HepG2 (cell line): ENCODE data around the gene BRD3. TPM values are rescaled to one million over a fixed set of nuclear protein-coding genes. Genes with fewer than 3 reads are reported as not detected.

ENCODE experiments used
- AGO1 ChIP-seq: fragments of 200-400 bp; formaldehyde crosslinking; IDR thresholded peaks from 2 replicates; pipeline ENCODE4 v1.6.1; 2017; ENCODE audit warnings: mild to moderate bottlenecking, low read depth, low read length, moderate library complexity; ENCODE audit not compliant: poor library complexity, severe bottlenecking
- ATRX ChIP-seq: sonication (generic); formaldehyde crosslinking; IDR thresholded peaks from 2 replicates; pipeline ENCODE4 v1.4.0; 2020; ENCODE audit warnings: missing genetic modification reagents, borderline replicate concordance
- CBX5 ChIP-seq: sonication (generic); formaldehyde crosslinking; IDR thresholded peaks from 2 replicates; pipeline ENCODE4 v1.4.0; 2020; ENCODE audit warnings: missing genetic modification reagents, borderline replicate concordance
- MYC ChIP-seq: sonication (generic); formaldehyde crosslinking; IDR thresholded peaks from 2 replicates; pipeline ENCODE4 v1.9.0; 2021; ENCODE audit warnings: missing genetic modification reagents, borderline replicate concordance
- NR2F2 ChIP-seq: IDR thresholded peaks from 2 replicates; pipeline ENCODE4 v1.6.1; 2012; ENCODE audit warnings: low read depth, inconsistent platforms, borderline replicate concordance
- PLRG1 ChIP-seq: fragments of 450-650 bp; conservative IDR thresholded peaks from 2 replicates; pipeline ENCODE4 v1.6.1; 2016
- ZNF484 ChIP-seq: sonication (generic); formaldehyde crosslinking; IDR thresholded peaks from 2 replicates; pipeline ENCODE4 v1.5.1; 2020; ENCODE audit warnings: mild to moderate bottlenecking, low read depth, missing genetic modification reagents, borderline replicate concordance
- ZNF549 ChIP-seq: sonication (generic); formaldehyde crosslinking; IDR thresholded peaks from 2 replicates; pipeline ENCODE4 v1.5.0; 2020; ENCODE audit warnings: missing genetic modification reagents
- ZSCAN12 ChIP-seq: sonication (generic); formaldehyde crosslinking; IDR thresholded peaks from 2 replicates; pipeline ENCODE4 v1.9.0; 2021; ENCODE audit warnings: mild to moderate bottlenecking, missing genetic modification reagents
- polyA plus RNA-seq, 8 experiments: library from polyadenylated mRNA; depleted of rRNA in 3 of 8; stranded (reverse) in 7 of 8; unstranded in 1 of 8; fragments of >200 nt; fragmentation: Illumina TruSeq in 4 of 8; extraction: Trizol in 4 of 8; gene quantifications; 2 replicates each; pipeline versions ENCODE4 v1.2.1 to v1.2.3, GENCODE V29; 2011 to 2016; ENCODE audit warnings: low read depth in 4 of 8, missing spikeins in 1 of 8, mixed read lengths in 1 of 8; ENCODE audit not compliant: insufficient read depth in 1 of 8
- total RNA-seq, 5 experiments: library from RNA; depleted of rRNA; stranded (reverse); fragments of >200 nt; fragmentation: Illumina TruSeq; extraction: Trizol; gene quantifications; 2 replicates each; pipeline ENCODE4 v1.2.3, GENCODE V29; 2016; ENCODE audit warnings: low read depth in 1 of 5
- TF ChIP-seq, protein P1 (sequence below): sonication (generic); formaldehyde crosslinking; IDR thresholded peaks from 2 replicates; pipeline ENCODE4 v1.8.1; 2023; ENCODE audit warnings: mild to moderate bottlenecking, missing genetic modification reagents
- TF ChIP-seq, protein P2 (sequence below): sonication (generic); formaldehyde crosslinking; IDR thresholded peaks from 2 replicates; pipeline ENCODE4 v1.5.0; 2020; ENCODE audit warnings: mild to moderate bottlenecking, missing genetic modification reagents
- TF ChIP-seq, protein P3 (sequence below): sonication (generic); formaldehyde crosslinking; IDR thresholded peaks from 2 replicates; pipeline ENCODE4 v1.4.0; 2020; ENCODE audit warnings: missing genetic modification reagents, mild to moderate bottlenecking, borderline replicate concordance
- TF ChIP-seq, protein P4 (sequence below): sonication (generic); formaldehyde crosslinking; IDR thresholded peaks from 2 replicates; pipeline ENCODE4 v1.5.0; 2020; ENCODE audit warnings: missing genetic modification reagents, mild to moderate bottlenecking, borderline replicate concordance
- TF ChIP-seq, protein P5 (sequence below): sonication (generic); formaldehyde crosslinking; IDR thresholded peaks from 2 replicates; pipeline ENCODE4 v1.4.0; 2020; ENCODE audit warnings: missing genetic modification reagents, borderline replicate concordance
- TF ChIP-seq, protein P6 (sequence below): sonication (generic); formaldehyde crosslinking; IDR thresholded peaks from 2 replicates; pipeline ENCODE4 v1.5.0; 2020; ENCODE audit warnings: mild to moderate bottlenecking, missing genetic modification reagents, borderline replicate concordance

BRD3 gene
- total and polyA plus RNA-seq, 2 of the 13 experiments (the other 11 are each of a cell fraction or from before 2014, with no cell fraction given): 5.9 to 12.9 TPM

DNA sequence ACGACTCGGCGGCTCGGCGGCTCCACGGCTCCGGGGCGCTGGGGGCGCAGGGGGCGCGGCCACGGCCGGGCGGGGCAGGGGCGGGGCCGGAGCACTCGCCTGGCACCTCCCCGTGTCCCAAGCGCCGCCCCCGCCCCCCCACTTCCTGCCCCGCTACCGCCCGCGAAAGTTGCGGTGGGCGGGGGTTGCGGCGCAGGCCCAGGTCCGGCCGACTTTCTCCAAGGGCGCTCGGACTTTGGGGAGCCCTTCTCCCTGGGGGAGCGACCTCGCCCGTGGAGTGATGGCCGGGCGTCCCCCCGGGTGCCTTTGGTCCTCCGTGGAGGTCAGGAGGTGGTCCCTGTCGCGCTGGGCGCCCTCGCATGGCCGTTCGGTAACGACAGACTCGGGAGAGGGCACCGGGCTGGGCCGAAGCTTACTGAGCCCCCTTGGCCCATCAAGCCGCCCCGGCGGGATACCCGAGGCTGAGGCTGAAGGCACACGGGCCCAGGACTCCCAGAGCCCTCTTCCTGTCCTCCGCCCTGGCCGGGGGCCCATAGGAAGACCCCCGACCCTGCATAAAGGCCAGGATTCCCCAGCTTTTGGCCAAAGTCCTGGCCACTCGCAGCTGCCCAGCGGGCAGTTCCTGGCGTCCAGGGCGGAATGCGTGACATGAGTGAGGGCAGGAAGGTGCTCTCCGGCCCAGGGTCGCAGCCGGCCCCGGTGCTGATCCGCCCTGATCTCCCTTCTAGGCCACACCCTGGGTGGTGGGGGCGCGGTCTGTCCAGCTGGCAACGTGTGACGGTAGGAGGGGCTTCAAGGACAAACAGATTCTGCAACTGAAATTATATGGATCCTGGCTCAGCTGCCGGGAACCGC lies 74.8 kb downstream of the BRD3 start (continued):
- TF ChIP-seq ZNF484 (CRISPR knock-in tag): no peak
- no peak; the same call in 1 of the 2 replicates for TF ChIP-seq MYC
- TF ChIP-seq, protein P1, sequence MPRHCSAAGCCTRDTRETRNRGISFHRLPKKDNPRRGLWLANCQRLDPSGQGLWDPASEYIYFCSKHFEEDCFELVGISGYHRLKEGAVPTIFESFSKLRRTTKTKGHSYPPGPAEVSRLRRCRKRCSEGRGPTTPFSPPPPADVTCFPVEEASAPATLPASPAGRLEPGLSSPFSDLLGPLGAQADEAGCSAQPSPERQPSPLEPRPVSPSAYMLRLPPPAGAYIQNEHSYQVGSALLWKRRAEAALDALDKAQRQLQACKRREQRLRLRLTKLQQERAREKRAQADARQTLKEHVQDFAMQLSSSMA (CRISPR knock-in tag): peak; percentile 29; the same call in 1 of the 2 replicates
- no peak for TF ChIP-seq ATRX
- TF ChIP-seq, protein P2, sequence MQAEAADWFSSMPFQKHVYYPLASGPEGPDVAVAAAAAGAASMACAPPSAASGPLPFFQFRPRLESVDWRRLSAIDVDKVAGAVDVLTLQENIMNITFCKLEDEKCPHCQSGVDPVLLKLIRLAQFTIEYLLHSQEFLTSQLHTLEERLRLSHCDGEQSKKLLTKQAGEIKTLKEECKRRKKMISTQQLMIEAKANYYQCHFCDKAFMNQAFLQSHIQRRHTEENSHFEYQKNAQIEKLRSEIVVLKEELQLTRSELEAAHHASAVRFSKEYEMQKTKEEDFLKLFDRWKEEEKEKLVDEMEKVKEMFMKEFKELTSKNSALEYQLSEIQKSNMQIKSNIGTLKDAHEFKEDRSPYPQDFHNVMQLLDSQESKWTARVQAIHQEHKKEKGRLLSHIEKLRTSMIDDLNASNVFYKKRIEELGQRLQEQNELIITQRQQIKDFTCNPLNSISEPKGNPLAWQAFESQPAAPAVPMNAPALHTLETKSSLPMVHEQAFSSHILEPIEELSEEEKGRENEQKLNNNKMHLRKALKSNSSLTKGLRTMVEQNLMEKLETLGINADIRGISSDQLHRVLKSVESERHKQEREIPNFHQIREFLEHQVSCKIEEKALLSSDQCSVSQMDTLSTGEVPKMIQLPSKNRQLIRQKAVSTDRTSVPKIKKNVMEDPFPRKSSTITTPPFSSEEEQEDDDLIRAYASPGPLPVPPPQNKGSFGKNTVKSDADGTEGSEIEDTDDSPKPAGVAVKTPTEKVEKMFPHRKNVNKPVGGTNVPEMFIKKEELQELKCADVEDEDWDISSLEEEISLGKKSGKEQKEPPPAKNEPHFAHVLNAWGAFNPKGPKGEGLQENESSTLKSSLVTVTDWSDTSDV (CRISPR knock-in tag): peak; percentile 90; the same call in 1 of the 2 replicates
- TF ChIP-seq, protein P3, sequence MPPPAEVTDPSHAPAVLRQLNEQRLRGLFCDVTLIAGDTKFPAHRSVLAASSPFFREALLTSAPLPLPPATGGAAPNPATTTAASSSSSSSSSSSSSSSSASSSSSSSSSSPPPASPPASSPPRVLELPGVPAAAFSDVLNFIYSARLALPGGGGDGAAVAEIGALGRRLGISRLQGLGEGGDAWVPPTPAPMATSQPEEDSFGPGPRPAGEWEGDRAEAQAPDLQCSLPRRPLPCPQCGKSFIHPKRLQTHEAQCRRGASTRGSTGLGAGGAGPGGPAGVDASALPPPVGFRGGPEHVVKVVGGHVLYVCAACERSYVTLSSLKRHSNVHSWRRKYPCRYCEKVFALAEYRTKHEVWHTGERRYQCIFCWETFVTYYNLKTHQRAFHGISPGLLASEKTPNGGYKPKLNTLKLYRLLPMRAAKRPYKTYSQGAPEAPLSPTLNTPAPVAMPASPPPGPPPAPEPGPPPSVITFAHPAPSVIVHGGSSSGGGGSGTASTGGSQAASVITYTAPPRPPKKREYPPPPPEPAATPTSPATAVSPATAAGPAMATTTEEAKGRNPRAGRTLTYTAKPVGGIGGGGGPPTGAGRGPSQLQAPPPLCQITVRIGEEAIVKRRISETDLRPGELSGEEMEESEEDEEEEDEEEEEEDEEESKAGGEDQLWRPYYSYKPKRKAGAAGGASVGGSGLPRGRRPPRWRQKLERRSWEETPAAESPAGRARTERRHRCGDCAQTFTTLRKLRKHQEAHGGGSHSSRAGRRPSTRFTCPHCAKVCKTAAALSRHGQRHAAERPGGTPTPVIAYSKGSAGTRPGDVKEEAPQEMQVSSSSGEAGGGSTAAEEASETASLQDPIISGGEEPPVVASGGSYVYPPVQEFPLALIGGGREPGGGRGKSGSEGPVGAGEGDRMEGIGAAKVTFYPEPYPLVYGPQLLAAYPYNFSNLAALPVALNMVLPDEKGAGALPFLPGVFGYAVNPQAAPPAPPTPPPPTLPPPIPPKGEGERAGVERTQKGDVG (CRISPR knock-in tag): 0 out of 2 replicates have a peak, but pooled peaks have one; percentile 60
- TF ChIP-seq ZSCAN12: no peak
- TF ChIP-seq, protein P4, sequence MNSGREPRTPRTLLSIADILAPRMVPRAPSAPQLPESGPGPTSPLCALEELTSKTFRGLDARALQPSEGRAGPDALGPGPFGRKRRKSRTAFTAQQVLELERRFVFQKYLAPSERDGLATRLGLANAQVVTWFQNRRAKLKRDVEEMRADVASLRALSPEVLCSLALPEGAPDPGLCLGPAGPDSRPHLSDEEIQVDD (CRISPR knock-in tag): no peak
- TF ChIP-seq, protein P5, sequence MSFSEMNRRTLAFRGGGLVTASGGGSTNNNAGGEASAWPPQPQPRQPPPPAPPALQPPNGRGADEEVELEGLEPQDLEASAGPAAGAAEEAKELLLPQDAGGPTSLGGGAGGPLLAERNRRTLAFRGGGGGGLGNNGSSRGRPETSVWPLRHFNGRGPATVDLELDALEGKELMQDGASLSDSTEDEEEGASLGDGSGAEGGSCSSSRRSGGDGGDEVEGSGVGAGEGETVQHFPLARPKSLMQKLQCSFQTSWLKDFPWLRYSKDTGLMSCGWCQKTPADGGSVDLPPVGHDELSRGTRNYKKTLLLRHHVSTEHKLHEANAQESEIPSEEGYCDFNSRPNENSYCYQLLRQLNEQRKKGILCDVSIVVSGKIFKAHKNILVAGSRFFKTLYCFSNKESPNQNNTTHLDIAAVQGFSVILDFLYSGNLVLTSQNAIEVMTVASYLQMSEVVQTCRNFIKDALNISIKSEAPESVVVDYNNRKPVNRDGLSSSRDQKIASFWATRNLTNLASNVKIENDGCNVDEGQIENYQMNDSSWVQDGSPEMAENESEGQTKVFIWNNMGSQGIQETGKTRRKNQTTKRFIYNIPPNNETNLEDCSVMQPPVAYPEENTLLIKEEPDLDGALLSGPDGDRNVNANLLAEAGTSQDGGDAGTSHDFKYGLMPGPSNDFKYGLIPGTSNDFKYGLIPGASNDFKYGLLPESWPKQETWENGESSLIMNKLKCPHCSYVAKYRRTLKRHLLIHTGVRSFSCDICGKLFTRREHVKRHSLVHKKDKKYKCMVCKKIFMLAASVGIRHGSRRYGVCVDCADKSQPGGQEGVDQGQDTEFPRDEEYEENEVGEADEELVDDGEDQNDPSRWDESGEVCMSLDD (CRISPR knock-in tag): no peak
- no peak for TF ChIP-seq ZNF549 (CRISPR knock-in tag)
- TF ChIP-seq, protein P6, sequence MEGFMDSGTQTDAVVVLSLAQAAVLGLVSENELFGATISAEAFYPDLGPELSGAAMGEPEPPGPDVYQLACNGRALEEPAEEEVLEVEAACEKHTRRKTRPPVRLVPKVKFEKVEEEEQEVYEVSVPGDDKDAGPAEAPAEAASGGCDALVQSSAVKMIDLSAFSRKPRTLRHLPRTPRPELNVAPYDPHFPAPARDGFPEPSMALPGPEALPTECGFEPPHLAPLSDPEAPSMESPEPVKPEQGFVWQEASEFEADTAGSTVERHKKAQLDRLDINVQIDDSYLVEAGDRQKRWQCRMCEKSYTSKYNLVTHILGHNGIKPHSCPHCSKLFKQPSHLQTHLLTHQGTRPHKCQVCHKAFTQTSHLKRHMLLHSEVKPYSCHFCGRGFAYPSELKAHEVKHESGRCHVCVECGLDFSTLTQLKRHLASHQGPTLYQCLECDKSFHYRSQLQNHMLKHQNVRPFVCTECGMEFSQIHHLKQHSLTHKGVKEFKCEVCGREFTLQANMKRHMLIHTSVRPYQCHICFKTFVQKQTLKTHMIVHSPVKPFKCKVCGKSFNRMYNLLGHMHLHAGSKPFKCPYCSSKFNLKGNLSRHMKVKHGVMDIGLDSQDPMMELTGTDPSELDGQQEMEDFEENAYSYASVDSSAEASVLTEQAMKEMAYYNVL (CRISPR knock-in tag): 0 out of 2 replicates have a peak, but pooled peaks have one; percentile 38
- no peak for TF ChIP-seq CBX5
- TF ChIP-seq AGO1: peak; percentile 87
- TF ChIP-seq PLRG1: no peak
- 0 out of 2 replicates have a peak, but pooled peaks have one; percentile 44 for TF ChIP-seq NR2F2
